Mesothelial cell of epicardium (in vitro differentiated cells): ENCODE measurements around the gene PRR20C. TPM values are rescaled to one million over a fixed set of nuclear protein-coding genes. Genes with fewer than 3 reads are reported as not detected.
"Not testable (repeated sequence)": the region's sequence is repeated elsewhere in the genome, so short reads cannot be mapped to it uniquely, and the experiment has no call there.

Experiments used
- DNase-seq, 2 experiments: peaks; one replicate each; pipeline ENCODE4 v3.0.0; 2021; ENCODE audit warnings: low spot score in 2 of 2; ENCODE audit not compliant: unreplicated experiment in 2 of 2
- H3K27ac Mint-ChIP-seq: 2 replicates; pipeline ENCODE4 v1.8.0; 2021; ENCODE audit warnings: mixed read lengths
- H3K27me3 Mint-ChIP-seq: 2 replicates; pipeline ENCODE4 v1.8.0; 2021; ENCODE audit warnings: low read depth, mixed read lengths
- H3K36me3 Mint-ChIP-seq: 2 replicates; pipeline ENCODE4 v1.8.0; 2021; ENCODE audit warnings: mixed read lengths
- H3K4me1 Mint-ChIP-seq: 2 replicates; pipeline ENCODE4 v1.8.0; 2021; ENCODE audit warnings: mixed read lengths
- H3K4me3 Mint-ChIP-seq: 2 replicates; pipeline ENCODE4 v1.8.0; 2021; ENCODE audit warnings: mild to moderate bottlenecking, moderate library complexity, mixed read lengths
- H3K9me3 Mint-ChIP-seq: 2 replicates; pipeline ENCODE4 v1.8.0; 2021; ENCODE audit warnings: mixed read lengths
- CTCF ChIP-seq: fragments of 200-600 bp; sonication (generic); IDR thresholded peaks from one replicate; pipeline ENCODE4 v1.5.0; 2021; ENCODE audit warnings: antibody characterized with exemption; ENCODE audit not compliant: unreplicated experiment
- total RNA-seq: library from RNA; stranded (reverse); gene quantifications from 3 replicates; pipeline ENCODE4 v1.2.1, GENCODE V29; 2021

The PRR20C gene
- total RNA-seq, result not detected in 3 replicates

DNA sequence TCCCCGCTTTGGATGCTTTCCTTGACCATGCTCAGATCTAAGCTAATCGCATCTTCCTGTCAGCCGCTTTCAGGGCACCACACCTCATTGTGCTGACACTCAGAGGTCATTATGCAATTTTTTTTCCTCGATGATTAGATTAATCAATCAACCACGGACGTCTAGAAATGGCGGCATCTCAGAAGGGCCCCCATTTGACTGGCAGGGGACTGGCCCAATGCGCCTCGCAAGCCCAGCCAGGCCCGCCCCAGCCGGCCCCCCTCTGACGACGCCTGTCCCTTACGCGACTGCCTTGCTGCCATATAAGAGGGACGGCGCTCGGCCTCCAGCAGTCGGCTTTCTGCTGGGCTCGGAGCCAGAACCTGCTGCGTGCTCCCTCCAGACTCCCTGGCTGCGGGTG, at the start of gene PRR20C:
Gene PRR20C (plus strand): TSS at position 301 of the 400 bp plus-strand sequence. CDS start 387 bp downstream, outside the sequence.
- not testable (repeated sequence) for H3K9me3 Mint-ChIP-seq, H3K27me3 Mint-ChIP-seq, H3K27ac Mint-ChIP-seq, H3K36me3 Mint-ChIP-seq, H3K4me3 Mint-ChIP-seq, H3K4me1 Mint-ChIP-seq, DNase-seq

DNA sequence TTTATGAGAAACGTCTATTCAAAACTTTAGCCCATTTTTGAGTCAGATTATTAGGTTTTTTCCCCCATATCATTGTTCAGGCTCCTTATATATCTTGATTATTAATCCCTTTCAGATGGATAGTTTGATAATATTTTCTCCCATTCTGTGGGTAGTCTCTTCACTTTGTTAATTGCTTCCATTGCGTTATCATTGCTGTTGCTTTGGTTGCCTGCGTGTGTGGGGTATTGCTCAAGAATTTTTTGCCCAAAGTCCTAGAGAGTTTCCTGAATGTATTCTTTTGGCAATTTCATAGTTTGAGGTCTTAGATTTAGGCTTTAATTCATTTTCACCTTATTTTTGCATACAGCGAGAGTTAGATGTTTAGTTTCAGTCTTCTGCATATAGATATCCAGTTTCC, 38.9 kb upstream of the PRR20C start:
- H3K27me3 Mint-ChIP-seq, result no peaks in the 10 kb centered on the region
- no peaks in the 10 kb centered on the region for H3K4me1 Mint-ChIP-seq
- H3K27ac Mint-ChIP-seq, result no peak overlapping the region
- TF ChIP-seq CTCF, result no peak
- H3K9me3 Mint-ChIP-seq, result peaks cover 30% of the 10 kb centered on the region
- no peaks in the 10 kb centered on the region for H3K36me3 Mint-ChIP-seq
- no peak overlapping the region for H3K4me3 Mint-ChIP-seq
- no peak for DNase-seq

- Mint-ChIP-seq H3K27me3 (no peaks in the 10 kb centered on the region), H3K9me3 (no peaks in the 10 kb centered on the region), H3K4me3 (no peak overlapping the region), H3K27ac (no peak overlapping the region), H3K36me3 (no peaks in the 10 kb centered on the region), H3K4me1 (no peaks in the 10 kb centered on the region)
- TF ChIP-seq CTCF, result no peak
- no peak for DNase-seq
These were observed 30.2 kb upstream of the PRR20C start for GRCh38 chr13:57123681-57124080.

- Mint-ChIP-seq H3K4me1 (no peaks in the 10 kb centered on the region), H3K36me3 (no peaks in the 10 kb centered on the region), H3K27me3 (no peaks in the 10 kb centered on the region), H3K9me3 (no peaks in the 10 kb centered on the region), H3K27ac (no peak overlapping the region), H3K4me3 (no peak overlapping the region)
- DNase-seq, result no peak
- no peak for TF ChIP-seq CTCF
These were observed 25.0 kb upstream of the PRR20C start for GRCh38 chr13:57128909-57129308.

- Mint-ChIP-seq H3K9me3 (no peaks in the 10 kb centered on the region), H3K4me3 (no peak overlapping the region), H3K36me3 (no peaks in the 10 kb centered on the region), H3K27me3 (no peaks in the 10 kb centered on the region), H3K27ac (no peak overlapping the region), H3K4me1 (no peaks in the 10 kb centered on the region)
- TF ChIP-seq CTCF, result no peak
- no peak for DNase-seq
These were observed 17.8 kb upstream of the PRR20C start for GRCh38 chr13:57136093-57136492.

- H3K4me3 Mint-ChIP-seq, result no peak overlapping the region
These were observed 16.3 kb upstream of the PRR20C start for GRCh38 chr13:57137585-57137984.

More at GRCh38 chr13:57137585-57137984, 16.3 kb upstream of the PRR20C start:
- Mint-ChIP-seq H3K4me1 (no peaks in the 10 kb centered on the region), H3K9me3 (no peaks in the 10 kb centered on the region), H3K27me3 (no peaks in the 10 kb centered on the region), H3K27ac (no peak overlapping the region), H3K36me3 (no peaks in the 10 kb centered on the region)
- TF ChIP-seq CTCF, result no peak
- no peak for DNase-seq
